ENCODE measurements around the gene SLC16A11. TPM values are rescaled to one million over a fixed set of nuclear protein-coding genes. Genes with fewer than 3 reads are reported as not detected.

Gene SLC16A11
- total and polyA plus RNA-seq, 9 of the 15 experiments (the other 6 are each of a cell fraction or from before 2014, with no cell fraction given) = not detected

DNA sequence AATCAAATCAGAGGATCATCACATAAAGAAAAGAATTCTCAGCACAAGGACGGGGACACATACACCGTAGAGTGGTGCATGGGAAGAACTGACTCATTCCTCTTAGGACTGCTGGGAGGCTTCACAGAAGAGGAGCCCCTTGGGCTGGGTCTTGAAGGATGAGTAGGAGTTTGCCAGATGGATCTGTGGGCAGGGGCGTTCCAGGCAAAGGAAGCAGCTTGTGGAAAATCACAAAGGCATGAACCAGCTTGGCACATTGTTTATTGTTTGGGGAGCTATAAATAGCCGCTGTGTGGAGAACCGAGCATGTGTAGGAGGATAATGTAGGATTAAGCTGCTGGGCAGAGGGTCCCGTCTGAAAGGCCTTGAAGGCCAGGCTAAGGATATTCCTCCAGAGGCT, 5.1 kb upstream of the SLC16A11 start (continued):
- TF ChIP-seq, protein P1, sequence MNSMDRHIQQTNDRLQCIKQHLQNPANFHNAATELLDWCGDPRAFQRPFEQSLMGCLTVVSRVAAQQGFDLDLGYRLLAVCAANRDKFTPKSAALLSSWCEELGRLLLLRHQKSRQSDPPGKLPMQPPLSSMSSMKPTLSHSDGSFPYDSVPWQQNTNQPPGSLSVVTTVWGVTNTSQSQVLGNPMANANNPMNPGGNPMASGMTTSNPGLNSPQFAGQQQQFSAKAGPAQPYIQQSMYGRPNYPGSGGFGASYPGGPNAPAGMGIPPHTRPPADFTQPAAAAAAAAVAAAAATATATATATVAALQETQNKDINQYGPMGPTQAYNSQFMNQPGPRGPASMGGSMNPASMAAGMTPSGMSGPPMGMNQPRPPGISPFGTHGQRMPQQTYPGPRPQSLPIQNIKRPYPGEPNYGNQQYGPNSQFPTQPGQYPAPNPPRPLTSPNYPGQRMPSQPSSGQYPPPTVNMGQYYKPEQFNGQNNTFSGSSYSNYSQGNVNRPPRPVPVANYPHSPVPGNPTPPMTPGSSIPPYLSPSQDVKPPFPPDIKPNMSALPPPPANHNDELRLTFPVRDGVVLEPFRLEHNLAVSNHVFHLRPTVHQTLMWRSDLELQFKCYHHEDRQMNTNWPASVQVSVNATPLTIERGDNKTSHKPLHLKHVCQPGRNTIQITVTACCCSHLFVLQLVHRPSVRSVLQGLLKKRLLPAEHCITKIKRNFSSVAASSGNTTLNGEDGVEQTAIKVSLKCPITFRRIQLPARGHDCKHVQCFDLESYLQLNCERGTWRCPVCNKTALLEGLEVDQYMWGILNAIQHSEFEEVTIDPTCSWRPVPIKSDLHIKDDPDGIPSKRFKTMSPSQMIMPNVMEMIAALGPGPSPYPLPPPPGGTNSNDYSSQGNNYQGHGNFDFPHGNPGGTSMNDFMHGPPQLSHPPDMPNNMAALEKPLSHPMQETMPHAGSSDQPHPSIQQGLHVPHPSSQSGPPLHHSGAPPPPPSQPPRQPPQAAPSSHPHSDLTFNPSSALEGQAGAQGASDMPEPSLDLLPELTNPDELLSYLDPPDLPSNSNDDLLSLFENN (IDR thresholded peaks at IDR 0.05; ENCODE audit: low read depth in 2 of 2, low read length in 2 of 2) = no peak

DNA sequence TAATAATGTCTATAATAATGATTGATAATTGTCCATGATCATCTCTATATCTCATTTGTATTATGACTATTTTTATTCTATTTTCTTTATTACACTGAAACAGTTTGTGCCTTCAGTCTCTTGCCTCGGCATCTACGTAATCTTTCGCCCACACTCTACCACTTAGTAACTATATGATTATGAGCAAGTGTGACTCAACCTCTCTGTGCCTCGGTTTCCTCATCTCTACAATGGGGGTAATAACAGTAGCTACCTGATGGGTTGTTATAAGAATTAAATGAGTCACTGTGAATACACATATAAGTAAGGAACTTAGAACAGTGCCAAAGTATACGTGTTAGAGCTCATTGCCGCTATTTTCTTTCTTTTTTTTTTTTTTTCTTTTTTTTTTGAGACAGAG, 3.7 kb upstream of the SLC16A11 start:
- Histone ChIP-seq H3K4me2 (ENCODE audit: insufficient read depth, low read length) (no peak overlapping the region), H3K36me3 (ENCODE audit: control insufficient read depth, insufficient read depth, low read length) (no peaks in the 10 kb centered on the region), H3K4me1 (replicated peaks in 1 of 2; ENCODE audit: control insufficient read depth in 2 of 2, insufficient read depth in 2 of 2, low read length in 2 of 2) (peaks cover 0 to 16% of the 10 kb centered on the region in 2 experiments; a peak in 4 of 5 replicates), H3K4me3 (no peak overlapping the region), H3K9ac (ENCODE audit: insufficient read depth in 1 of 2, low read depth in 2 of 2, low read length in 2 of 2) (no peak overlapping the region), H4K20me1 (replicated peaks; ENCODE audit: control insufficient read depth, insufficient read depth, low read length) (no peaks in the 10 kb centered on the region), H3K27ac (ENCODE audit: extremely low read depth, low read depth, low read length) (no peak overlapping the region), H3K9me1 (ENCODE audit: control insufficient read depth, insufficient read depth, low read length) (no peaks in the 10 kb centered on the region), H3K9me3 (replicated peaks; ENCODE audit: control insufficient read depth, insufficient read depth, low read depth, low read length) (no peaks in the 10 kb centered on the region), H3K27me3 (ENCODE audit: control insufficient read depth in 2 of 2, insufficient read depth in 2 of 2, low read length in 2 of 2) (peaks cover 0 to 7% of the 10 kb centered on the region in 2 experiments; a peak in 4 of 5 replicates), H2AFZ (ENCODE audit: low read depth, low read length) (no peak overlapping the region), H3K79me2 (ENCODE audit: control insufficient read depth, insufficient read depth, low read length) (no peaks in the 10 kb centered on the region)
- no TSS peak for BruUV-seq (replicated peaks)
- TF ChIP-seq XRCC5 (IDR thresholded peaks at IDR 0.05; ENCODE audit: low read depth, low read length) (no peak), RBM25 (IDR thresholded peaks at IDR 0.05; ENCODE audit: low read depth, low read length, severe bottlenecking) (peak; percentile 61)
- FAIRE-seq (no peak), ATAC-seq (no peak), DNase-seq (ENCODE audit: extremely low read depth in 1 of 4, low spot score in 3 of 4) (no peak)
- ChIA-PET CTCF (ENCODE audit: low intra/inter-chr PET ratio) (interaction anchor here (0.6 to 3.6 kb wide), 3 partner anchors 88 to 229 kb away, joined by 3 to 41 read pairs (median 4); no protein-coding TSS in a partner anchor), POLR2A (no interaction called here)
- 62% methylated on average over 6 of the region's 6 CpGs for WGBS (ENCODE audit: insufficient coverage, low coverage, missing lambda C conversion rate)
- intact Hi-C loops (cut with micrococcal nuclease) = no loop called here
- in situ Hi-C loops (cut with MboI) = loop anchor here (10.0 to 25.0 kb wide), 2 partner anchors 287 to 515 kb away; partner anchors contain the start of genes ACAP1, SENP3 and TNFSF13
